CD4-positive, alpha-beta T cell treated with Interferon alpha-2 for 1 hour (primary cell): ENCODE data around the gene C1QA.
"Not testable (repeated sequence)": the region's sequence is repeated elsewhere in the genome, so short reads cannot be mapped to it uniquely, and the experiment has no call there.

Source experiments
- DNase-seq, 2 donors: peaks; one replicate each; pipeline ENCODE4 v3.0.0-alpha.2; 2020 to 2022

Gene C1QA

GRCh38 chr1:22676151-22676550 is 39.7 kb downstream of the C1QA start:
- DNase-seq, result not testable (repeated sequence)

DNA sequence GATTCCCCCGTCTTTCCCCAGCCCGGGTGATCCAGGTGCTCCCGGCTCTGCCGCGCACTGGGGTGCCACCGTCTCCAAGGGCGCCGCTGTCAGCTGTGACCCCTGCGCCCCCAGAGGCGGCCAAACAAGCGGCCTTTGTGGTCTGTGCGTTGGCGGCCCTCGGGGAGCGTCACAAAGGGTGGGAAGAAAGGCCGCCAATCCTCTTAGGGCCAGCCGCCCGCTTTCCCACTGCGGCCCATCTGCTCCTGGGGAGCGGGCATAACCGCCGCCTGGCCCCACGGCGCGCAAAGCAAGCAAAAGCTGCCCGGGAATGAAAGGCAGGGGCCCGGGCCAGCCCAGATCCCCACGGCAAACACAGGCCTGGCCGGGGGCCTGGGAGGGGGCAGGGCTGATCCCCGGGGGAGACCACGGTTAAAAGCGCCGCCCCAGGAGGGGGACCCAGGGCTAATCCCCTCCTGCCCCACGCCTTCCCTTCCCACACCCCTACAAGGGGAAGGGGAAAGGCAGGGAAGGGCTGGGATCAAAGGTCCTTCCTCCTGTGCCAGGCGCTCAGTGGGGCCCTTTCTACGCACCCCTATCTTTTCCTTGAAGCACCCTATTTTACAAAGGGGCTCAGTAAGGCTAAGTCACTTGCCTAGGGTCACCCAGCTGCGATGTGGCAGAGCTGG is 40.6 kb downstream of the C1QA start:
- DNase-seq, result no peak

GRCh38 chr1:22677931-22678896 is 41.8 kb downstream of the C1QA start:
- no peak for DNase-seq

- DNase-seq, result no peak
Observed at GRCh38 chr1:22680726-22681125, 44.3 kb downstream of the C1QA start.

DNA sequence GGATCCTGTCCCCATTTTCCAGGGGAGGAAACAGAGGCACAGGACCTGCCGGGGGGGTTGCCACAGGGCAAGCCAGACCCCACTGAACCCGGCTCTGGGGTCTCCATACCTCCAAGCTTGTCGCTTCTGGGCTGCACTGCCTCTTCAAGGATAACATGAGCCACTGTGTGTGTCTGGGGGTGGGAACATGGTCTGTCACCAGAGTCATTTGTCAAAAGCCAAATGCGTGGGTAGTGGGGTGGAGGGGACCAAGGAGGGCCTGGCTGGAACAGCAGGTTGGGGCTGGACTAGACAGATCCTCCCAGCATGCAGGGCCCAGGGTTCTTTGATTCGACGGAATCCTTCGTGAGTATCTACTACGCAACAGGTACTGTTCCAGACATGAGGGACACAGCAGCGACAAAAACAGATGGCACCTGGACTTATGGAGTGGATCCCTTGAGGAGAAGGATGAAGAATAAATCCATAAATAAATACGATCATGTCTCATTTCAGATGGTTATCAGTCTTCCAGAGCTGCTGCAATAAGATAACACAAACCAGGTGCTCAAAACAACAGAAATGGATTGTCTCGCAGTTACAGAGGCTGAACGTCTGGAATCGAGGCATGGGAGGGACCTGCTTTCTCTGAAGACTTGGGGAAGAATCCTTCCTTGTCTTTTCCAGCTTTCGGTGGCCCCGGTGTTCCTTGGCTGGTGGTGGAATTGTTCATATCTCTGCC is 45.3 kb downstream of the C1QA start:
- no peak for DNase-seq

GRCh38 chr1:22683547-22683946 is 47.1 kb downstream of the C1QA start:
- DNase-seq, result no peak

GRCh38 chr1:22685591-22686059 is 49.2 kb downstream of the C1QA start:
- no peak for DNase-seq

- no peak for DNase-seq
Observed at GRCh38 chr1:22687191-22687590, 50.8 kb downstream of the C1QA start.

DNA sequence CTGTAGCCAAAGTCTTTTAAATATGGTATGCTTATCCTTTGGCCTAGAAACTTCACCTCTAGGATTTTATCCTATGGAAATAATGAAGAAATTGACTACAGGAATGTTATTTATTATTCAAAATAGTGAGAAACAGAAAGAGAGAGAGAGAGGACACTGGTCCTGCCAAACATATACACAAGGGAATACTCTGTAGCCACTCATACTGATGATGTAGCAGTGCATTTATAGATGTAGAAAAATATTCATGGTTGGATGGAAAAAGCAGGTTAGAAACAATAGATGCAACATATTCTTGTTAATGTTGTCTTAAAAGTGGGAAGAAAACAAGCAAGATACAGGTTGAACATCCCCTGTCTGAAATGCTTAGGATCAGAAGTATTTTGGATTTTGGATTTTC is 52.0 kb downstream of the C1QA start:
- DNase-seq, result no peak
